DMS79 treated with DMSO at 0.1 percent for 48 hours (cell line): ENCODE data around the gene C17orf113.

ENCODE experiments used
- DNase-seq: peaks from one replicate; lab custom pipeline; 2025; lab: John Stamatoyannopoulos, UW

The C17orf113 gene

DNA sequence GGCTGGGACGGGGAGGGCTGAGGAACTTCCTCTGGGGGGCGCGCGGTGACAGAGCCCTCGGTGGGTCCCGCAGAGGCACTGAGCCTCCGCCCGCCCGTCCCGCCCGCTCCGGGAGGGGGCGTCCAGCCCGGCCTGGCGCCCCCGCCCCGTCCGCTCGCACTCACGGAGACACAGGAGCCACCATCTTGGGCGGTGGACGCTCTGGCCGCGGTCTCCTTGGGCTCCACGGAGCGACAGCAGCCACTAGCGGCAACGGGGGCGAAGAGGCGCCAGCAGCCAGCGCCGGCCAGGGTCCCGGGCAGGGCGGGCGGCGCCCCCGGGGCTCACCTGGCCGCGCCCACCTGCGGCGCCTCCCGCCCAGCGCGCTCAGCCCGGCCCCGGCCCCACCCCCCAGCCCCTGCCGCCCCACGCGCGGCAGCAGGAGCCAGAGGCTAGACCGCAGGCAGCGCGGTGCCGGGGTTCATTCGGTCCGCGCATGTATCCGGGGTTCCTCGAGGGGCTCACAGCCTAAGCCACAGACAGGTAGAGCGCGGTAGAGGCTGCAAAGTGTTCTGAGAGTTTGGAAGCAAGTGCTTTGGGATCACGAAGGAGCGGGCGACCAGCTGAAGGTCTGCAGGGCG lies at the start of gene C17orf113:
Gene C17orf113 (minus strand): TSS at position 209 of the 620 bp plus-strand sequence. CDS start 7,225 bp downstream, outside the sequence.
- peak; percentile 36 for DNase-seq

DNA sequence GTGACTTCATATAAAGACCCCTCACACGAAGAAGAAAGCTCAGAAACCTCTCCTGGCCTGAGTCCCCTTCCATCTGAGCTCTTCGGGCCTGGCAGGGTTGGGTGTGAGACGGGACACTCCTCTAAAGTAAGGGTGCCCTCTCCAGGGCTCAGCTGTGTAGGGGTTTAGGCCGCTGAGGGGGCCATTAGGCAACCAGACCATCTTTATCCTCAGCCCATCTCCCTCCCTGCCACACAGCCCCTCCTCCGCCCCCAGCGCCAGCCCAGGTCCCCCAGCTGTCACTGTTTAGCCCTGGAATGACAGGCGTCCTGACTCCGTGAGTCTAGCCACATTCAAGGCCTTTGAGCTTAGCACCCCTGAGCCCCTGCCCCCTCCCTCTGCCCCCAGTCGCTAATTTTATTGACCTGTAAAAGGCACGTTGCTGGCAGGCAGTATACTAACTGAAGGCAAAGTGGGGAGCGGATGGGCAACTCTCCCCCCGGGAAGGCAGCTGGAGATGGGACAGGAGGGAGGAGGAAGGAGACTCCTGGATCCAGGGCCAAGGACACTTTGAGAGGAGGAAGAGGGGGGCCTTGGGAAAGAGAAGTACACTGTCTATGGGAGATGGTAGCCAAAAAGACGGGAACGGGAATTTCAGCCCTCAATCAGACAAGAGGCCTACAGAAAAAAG lies 48.5 kb upstream of the C17orf113 start:
- DNase-seq, result no peak

DNA sequence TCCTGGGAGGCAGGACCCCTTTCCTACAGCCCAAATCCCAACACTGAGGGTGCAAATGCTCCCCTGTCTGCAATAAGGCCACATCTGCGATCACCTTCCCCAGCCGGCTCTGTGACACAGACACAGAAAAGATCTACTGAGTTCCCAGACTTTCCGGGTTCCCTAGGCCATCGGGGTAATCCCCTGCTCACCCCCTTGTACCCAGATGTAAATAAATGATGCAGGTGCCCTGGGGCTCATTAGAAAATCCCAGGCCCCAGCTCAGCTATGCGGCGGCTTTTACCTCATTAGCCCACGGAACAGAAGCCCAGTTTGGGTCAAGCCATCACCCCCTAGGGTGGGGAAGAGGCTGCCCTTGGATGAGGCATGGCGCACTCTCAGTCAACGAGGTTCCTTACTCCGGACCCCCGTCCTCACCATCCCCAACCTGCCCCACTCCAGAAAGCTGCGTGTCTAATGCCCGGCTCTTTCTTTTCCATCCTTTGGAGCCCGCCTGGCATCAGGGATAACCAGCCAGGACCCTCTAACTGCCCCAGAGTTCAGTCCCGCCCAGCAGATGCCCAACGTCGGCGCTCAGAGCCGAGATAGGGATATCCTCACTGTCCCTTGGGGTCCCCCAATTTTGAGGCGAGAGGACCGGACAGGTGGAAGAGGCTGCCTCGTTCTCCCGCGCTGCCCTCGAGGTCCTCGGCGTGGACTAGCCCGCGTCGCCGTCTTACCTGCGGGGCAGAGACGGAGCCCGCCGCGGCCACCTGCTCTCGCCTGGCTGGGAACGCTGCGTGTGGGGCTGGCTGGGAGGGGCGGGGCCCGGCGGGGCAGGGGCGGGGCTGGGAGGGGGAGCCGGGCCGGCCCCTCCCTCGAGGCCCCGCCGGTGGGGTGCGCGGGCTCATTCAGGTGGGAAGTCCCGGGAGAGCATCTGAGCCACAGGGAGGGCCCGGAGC lies 47.6 kb upstream of the C17orf113 start, which contains the start of gene ZNF385C:
Gene ZNF385C (minus strand): TSS at position 783 of the 941 bp plus-strand sequence. CDS start 35,417 bp downstream, outside the sequence.
- DNase-seq, result no peak

DNA sequence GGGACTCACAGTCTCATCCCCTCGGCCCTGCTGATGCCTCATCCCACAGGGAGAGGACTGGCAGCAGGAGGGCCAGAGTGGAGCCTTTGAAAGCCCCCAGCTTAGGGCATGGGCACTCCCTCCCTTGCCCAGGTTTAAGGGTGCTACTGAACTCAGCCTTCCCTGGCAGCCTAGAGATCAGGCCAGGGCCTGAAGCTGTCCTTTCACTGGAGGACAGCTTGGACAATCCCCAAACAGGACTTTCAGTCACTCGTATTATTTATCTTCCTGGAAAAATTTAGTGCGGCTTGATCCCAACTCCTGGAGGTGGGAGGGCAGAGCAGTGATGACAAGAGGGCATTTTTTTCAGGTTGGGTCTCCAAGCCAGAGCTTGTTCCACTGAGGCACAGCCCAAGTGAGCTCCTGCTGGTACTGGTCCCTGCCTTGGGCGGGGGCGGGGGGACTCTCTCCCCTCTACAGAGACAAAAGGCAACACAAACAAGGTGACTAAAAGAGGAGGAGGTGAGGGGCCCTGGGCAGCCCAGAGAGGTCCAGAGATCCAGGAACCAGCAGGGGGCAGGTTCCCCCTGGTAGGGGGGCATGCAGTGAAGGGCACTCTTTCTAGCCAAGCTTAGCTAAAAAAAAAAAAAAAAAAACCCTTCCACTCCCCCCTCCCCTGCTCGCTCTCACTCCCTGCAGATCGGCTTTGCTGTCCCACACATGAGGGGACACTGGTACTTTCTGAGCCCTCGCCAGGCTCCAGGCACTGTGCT lies 46.1 kb upstream of the C17orf113 start:
- no peak for DNase-seq

DNA sequence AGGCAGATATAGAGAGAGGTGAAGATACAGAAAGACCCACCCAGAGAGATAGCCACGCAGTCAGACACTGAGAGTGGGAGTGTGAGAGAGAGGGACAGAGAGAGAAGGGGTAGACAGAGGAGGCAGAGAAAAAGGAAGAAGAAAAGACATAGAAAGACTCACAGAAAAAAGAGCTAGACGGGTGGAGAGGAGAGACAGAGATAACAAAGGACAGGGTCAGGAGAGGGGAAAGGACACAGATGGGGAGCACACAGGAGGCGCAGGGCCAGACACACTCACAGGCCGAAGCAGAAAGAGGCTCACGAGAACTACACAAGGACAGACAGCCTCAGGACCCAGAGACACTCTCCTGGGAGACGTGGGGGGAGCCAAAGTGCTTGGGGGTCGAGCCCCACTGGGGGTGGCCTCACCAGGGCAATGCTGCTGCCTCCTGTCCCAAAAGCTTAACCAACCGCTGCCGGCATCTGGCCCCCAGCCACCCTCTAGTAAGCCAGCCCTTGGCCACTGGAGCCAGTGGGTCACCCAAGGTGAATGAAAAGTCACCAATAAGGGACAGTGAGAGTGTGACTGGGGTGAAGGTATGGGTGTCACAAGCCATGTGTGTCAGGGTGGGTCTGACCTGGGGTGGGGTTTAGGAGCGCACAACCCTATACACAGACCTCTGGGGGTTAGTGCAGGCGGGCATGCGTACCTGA lies 44.1 kb upstream of the C17orf113 start:
- no peak for DNase-seq

DNA sequence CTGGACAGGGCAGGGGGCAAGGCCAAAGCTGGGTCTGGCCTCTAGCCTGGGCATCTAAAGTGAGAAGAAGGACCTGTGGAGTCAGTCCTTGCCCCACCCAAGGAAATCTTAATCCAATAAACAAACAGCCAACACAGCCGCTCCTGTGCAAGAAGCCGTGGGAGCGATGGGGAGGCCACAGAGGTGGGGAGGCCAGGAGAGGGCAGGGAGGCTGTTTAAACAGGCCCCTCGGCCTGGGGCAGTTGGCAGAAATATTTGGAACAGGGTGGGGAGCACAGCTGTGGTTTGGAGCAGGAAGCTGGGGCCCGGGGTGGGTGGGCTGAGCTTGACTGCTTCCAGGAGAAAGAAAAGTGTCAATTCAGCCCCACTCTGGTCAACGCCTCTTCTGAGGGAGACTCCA lies 42.5 kb upstream of the C17orf113 start:
- DNase-seq, result no peak

DNA sequence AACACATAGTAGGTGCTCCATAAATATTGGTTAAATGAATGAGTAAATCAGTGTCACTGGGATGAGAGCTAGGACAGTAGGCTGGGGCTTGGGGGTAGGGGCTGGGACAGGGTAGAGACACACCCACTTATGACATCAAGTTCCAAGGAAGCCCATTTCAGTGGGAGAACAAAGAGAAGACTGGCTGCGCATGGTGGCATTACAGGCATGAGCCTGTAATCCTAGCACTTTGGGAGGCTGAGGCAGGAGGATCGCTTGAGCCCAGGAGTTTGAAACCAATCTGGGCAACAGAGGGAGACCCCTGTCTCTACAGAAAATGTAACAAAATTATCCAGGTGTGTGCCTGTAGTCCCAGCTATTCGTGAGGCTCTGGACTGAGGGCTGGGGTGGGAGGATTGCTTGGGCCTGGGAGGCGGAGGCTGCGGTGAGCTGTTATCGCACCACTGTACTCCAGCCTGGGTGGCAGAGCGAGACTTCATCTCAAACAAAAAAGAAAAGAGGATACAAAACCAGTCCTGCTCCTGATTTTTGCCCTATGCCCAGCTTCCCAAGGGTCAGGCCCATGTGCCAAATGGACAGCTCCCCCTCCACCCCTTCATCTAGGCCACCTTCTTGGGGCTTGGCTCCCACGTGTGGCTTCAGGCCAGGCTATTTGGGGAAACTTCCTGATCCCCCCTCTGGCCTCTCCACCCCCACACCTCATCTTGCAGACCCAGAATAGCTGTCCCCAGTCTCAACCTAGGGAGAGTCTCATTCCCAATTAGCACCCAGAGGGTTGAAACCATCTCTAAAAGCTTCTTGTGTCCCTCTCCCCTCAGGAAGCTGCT lies 40.8 kb upstream of the C17orf113 start:
- no peak for DNase-seq

DNA sequence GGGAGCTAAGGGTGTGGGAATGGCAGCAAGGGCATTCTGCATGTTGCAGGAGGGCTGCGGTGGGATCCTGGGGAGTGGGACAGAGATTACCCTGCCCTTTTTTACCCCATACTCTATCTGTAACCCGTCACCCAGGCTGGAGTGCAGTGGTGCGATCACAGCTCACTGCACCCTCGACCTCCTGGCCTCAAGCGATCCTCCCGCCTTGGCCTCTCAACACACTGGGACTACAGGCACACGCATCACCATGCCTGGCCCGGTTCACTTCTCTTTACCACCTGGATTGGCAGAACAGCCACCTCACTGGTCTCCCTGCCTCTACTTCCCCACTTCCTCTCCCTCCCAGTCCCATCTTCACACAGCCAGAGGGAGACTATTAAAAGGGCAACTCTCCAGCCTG lies 38.3 kb upstream of the C17orf113 start:
- no peak for DNase-seq

DNA sequence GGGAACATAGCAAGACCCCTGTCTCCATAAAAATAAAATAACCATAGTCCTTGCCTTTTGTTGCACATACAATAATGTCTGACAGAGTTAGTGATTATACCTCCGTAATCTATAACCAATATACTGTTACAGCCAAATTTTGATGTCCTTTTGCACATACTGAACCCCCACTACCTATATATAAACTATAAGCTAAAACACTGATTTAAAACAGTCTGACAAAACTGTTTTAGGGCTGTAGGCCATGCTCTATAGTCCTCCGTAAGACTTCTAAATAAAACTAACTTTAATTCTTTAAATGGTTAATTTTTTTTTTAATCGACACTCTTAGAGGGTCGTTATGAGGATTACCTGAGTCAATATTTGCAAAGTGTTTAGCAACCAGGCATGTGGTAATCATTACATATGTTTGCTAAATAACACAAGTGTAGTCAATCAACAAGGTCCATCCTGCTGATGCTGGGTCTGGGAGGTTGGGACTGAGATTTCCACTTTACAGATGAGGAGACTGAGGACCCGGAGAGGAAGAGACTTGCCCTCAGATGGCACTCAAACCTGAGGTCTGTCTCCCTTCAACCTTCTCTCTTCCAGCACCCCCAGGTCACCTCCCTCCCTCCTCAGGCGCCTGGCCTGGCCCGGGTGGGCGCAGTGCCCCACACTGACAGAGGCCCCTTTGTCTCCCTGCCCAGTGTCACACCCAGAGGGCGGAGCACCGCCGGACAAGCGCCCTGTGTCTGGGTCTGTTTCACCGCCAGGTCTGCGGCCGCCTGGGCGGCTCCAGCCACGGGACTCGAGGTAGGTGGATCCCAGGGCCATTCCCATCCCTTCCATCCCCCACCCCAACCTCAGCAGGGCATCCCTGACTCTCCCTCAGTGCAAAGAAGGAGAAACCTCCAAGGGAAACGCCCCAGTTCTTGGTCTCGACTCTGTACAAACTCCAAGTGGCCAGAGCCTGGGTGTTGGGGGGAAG lies 37.6 kb upstream of the C17orf113 start:
- no peak for DNase-seq

DNA sequence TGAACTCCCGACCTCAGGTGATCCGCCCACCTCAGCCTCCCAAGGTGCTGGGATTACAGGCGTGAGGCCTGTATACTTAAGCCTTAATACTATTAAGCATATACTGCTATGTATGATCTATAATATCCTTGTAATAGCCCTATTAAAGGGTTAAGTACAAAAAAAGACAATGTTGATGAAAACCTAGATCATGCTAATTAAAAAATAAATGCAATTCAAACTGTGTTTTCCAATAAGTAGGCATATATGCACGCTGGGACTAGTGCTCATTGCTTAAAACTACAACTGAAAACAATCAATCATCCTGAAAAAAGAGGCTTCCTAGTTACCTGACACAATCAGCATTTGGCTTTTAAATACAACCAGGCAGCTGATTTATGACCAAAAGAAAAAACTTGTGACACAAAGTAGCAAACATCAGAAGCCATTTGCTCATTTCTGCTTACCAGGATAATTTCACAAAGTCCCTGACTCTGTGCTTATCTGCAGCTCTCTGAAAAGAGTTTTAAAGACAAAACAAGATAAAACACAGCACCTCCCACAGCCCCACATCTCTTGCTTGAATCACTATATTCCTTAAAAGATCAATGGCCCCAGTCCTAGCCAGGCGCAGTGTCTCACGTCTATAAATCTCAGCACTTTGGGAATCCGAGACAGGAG lies 36.8 kb upstream of the C17orf113 start:
- no peak for DNase-seq

DNA sequence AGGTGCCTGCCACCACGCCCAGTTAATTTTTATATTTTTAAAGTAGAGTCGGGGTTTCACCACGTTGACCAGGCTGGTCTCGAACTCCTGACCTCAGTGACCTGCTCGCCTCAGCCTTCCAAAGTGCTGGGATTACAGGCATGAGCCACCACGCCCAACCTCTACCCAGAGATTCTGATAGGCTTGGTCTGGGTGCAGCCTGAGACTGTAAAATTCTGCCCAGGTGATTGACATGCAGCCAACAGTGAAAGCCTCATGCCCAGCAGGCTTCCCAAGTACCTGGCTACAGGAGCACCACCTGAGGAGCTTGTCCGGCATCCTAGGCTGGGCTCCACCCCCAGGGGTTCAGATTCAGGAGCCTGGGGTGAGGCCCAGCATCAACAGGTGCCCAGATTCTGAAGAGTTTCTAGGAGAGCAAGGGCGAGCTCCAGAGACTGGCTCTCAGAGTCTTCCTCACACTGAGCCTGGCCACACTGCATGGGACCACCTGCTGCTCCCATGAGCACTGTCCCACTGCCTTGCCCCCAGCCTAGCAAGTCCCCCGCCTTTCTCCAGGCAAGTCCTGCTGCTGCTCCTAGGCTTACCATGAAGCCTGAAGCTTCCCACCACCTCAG lies 31.2 kb upstream of the C17orf113 start:
- DNase-seq, result no peak

DNA sequence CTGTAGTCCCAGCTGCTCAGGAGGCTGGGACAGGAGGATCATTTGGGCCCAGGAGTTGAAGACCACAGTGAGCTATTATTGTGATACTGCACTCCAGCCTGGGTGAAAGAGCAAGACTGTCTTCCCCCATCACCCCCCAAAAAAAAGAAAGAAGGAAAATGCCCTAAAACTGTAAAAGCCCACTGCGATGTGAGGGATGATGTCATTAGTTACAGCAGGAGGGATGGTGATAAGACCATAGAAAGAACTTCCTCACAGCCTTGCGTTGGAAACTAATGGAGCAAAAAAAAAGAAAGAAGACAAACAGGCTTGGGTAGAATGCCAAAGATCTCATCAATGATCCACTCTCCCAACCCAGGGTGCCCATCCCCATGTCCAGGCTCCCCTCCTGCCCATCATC lies 29.1 kb upstream of the C17orf113 start:
- no peak for DNase-seq

DNA sequence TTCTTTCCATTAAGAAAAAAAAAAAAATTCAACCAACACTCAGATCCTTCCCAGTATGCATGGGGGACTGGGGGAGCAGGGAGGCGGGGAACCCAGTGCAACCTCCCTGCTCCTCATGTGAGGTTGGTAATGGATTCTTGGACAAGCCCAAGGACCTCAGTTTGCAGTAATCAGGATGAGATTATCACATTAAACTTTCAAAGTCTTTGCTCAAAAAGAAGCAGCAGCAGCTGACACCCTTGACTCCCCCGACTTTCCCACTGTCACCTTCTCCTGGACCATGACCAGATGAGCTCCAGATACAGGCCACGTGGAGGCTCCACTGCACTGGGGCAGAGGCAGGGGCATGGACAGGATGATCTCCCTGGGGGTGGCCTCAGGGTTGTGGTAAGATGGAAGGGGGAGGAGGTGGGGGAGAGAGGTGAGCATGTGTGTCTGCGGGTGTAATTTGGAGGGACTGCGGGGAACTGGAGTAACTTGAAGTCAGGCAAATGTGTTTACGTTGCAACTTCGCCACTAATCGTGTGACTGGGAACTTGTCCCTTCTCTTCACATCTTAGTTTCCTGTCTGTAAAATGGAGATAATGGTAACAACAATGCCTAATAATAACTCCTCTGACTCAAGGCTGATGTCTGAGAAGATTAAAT lies 28.1 kb upstream of the C17orf113 start:
- DNase-seq, result no peak

DNA sequence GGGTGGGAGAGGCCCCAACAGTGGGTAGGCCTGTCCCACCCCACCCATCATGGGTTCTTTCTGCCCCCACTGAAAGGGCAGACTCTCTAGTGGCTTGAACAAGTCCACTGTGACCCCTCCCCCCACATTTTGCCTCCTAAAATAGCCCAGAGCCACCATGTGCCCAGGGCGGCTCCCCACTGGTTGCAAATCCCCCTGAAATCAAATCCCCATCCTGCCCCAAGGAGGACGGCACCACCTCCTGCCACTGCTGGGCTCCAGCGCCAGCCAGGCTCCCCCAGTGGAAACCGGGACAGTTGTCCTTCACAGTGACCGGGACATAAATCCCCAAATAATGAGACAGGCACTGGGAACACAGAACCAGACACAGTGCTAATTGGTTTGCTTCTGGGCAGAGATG lies 27.4 kb upstream of the C17orf113 start:
- DNase-seq, result no peak

DNA sequence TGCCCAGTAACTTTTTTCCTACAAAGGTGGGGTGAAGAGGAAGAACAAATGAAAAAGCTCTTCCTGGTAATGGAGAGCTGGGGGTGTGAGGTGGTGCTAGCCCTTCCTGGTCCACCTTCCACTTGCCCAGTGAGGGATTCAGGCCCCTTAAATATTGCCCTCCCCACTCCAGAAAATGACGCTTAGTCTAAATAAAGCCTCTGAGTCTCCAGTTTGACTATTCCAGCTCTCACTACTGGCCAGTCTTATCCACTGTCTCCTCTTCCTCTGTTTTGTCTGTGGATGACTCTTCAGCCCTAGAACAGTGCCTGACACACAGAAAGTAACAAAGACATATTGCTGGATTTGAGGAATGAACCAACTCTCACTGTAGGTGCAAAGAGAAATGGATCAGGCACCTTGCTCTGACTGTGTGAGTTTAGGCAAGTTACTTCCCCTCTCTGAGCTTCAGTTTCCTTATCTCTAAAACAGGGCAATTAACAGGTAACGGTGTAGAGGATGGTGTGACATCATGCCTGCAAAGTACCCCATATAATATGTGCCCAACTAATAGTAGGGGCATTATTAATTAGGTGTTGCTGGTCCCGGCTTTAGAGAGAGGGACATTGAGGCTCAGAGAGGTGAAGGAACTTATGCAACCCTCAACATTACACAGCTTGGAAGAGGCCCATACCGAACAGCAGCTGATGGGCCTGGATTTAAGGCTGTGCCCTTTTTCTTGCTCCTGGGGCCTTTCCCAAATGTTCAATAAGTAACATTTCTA lies 26.6 kb upstream of the C17orf113 start:
- DNase-seq, result no peak

DNA sequence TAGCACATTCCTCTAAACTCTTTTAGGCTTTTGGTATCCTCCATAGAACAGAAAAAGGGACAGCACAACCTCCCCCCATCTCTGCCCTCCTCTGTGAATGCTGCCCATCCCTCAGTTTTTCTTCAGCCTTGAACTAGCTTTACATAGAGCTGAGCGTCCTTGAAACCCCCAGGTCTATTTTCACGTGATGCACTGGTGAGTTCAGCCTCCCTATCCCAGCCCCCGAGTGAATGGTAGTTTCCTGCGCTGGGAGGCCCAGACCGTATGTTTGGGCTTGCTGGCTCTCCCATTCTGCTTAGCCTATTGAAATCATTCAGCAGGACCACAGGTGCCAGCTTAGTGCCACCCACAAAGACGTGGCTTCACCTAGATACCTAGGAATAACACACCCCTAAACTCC lies 25.4 kb upstream of the C17orf113 start:
- no peak for DNase-seq
